ENCODE data around the gene LHX6. TPM values are rescaled to one million over a fixed set of nuclear protein-coding genes. Genes with fewer than 3 reads are reported as not detected.

LHX6 gene
- total and polyA plus RNA-seq, 9 donors: 3.7 to 6.9 (median 5.8) TPM

DNA sequence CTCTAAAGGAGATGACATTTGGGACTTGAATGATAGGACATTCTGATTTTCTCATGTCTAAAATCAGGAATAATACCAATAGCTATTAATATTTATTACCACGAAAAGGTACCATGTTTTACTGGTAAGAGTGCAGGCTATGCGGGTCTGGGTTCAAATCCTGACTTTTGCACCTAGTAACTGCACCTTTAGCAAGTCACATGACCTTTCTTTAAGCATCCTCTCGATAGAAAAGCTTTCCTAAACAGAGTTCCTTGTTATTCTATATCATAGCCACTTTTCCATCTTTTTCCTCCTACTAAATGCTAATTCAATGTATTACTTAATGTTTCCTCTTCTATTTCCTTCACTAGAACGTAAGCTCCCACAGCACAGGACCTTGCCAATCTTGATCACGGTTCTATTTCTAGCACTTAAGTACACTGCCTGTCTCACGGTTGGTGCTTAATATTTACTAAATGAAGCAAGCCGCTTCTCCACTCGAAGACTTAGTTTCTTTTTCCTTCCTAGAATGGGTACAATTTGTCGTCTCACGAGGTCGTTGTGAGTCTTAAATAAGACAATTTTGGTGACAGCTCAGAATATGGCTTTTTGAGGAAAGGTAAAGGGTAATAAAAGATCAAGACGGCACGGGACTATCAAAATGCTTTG, 35.1 kb upstream of the LHX6 start:
- WGBS (ENCODE audit: insufficient coverage): 11% methylated on average over 3 of the region's 13 CpGs
- H3K27ac ChIP-seq (ENCODE audit: low read length): peak overlapping the region; percentile 92
- H3K4me1 ChIP-seq (ENCODE audit: control insufficient read depth, insufficient read depth, low read length): peaks cover 16% of the 10 kb centered on the region
- peak; percentile 32 for DNase-seq
- peak overlapping the region; percentile 64 for H3K4me3 ChIP-seq (ENCODE audit: low read length)
- peaks cover 22% of the 10 kb centered on the region for H3K36me3 ChIP-seq (ENCODE audit: control insufficient read depth, insufficient read depth, low read length)
- H3K27me3 ChIP-seq (ENCODE audit: control insufficient read depth, insufficient read depth, low read length): no peaks in the 10 kb centered on the region
- H3K9me3 ChIP-seq (replicated peaks; ENCODE audit: control insufficient read depth, low read depth, low read length): no peaks in the 10 kb centered on the region

DNA sequence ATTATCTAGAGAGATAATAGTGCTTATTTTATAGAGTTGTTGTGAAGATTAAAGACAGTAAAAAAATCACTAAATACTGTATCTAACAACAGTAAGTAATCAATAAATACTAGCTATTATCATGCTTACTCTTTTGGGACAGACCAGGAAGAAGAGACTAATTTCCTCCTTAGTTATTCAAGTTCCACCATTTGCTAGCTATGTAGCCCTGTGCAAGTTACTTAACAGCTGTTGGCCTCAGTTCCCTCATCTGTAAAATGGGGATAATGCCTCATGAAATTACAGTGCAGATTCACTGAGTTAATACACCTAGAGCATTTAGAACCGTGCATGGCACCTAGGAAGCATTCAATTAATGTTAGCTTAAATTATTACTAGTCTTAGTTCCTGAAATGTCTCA, 33.3 kb upstream of the LHX6 start:
- peaks cover 16% of the 10 kb centered on the region for H3K4me1 ChIP-seq (ENCODE audit: control insufficient read depth, insufficient read depth, low read length)
- no peak for DNase-seq
- H3K36me3 ChIP-seq (ENCODE audit: control insufficient read depth, insufficient read depth, low read length): peaks cover 28% of the 10 kb centered on the region
- H3K4me3 ChIP-seq (ENCODE audit: low read length): no peak overlapping the region
- WGBS (ENCODE audit: insufficient coverage): no CpG with 5 or more reads among the region's 1 CpG
- no peaks in the 10 kb centered on the region for H3K9me3 ChIP-seq (replicated peaks; ENCODE audit: control insufficient read depth, low read depth, low read length)
- no peaks in the 10 kb centered on the region for H3K27me3 ChIP-seq (ENCODE audit: control insufficient read depth, insufficient read depth, low read length)
- no peak overlapping the region for H3K27ac ChIP-seq (ENCODE audit: low read length)

DNA sequence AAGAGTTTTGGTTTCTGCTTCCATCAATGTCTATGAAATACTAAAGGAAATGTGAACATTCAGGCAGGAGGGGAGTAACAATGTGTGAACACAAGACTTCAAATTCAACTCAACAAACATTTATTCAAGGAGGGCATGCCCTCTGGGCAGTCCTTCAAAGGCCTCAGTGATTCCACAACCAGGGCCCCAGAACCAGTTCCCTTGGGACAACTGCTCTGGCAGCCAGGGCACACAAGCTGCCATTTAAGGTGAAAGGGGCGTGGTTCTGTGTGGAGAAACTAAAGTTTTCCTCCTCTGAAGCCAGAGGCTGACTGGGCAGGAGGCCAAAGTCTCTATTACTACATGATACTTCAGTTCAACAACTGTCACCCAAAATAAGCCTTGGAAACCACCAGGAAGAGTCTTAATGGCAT, 32.7 kb upstream of the LHX6 start:
- WGBS (ENCODE audit: insufficient coverage): no CpG with 5 or more reads among the region's 1 CpG
- Histone ChIP-seq H3K27ac (ENCODE audit: low read length) (no peak overlapping the region), H3K4me3 (ENCODE audit: low read length) (no peak overlapping the region), H3K4me1 (ENCODE audit: control insufficient read depth, insufficient read depth, low read length) (peaks cover 16% of the 10 kb centered on the region), H3K9me3 (replicated peaks; ENCODE audit: control insufficient read depth, low read depth, low read length) (no peaks in the 10 kb centered on the region), H3K27me3 (ENCODE audit: control insufficient read depth, insufficient read depth, low read length) (no peaks in the 10 kb centered on the region), H3K36me3 (ENCODE audit: control insufficient read depth, insufficient read depth, low read length) (peaks cover 28% of the 10 kb centered on the region)
- peak; percentile 25 for DNase-seq

DNA sequence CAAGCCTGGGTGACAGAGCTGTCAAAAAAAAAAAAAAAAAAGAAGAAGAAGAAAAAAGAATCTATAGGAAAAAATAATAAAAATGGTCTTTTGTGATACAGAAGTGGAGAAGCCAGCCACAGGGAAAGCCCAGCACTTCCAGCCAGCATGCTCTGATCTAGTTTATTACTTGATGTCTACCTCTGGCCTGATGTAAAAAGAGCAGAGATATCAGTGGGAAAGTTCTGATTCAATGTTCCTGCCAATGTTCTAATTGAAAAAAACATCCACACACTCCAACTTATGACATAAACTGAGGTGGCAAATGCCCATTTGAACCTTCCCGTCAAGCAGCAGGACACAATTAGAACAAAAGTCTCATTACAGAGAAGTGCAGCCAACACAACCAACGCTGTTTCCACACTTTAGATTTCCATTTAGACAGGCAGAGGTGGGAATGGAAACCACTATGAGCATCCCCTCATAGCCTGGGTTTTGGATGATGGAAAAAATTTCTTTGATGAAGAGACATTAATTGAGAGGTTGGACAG, 30.2 kb upstream of the LHX6 start:
- peaks cover 37% of the 10 kb centered on the region for H3K36me3 ChIP-seq (ENCODE audit: control insufficient read depth, insufficient read depth, low read length)
- no peaks in the 10 kb centered on the region for H3K9me3 ChIP-seq (replicated peaks; ENCODE audit: control insufficient read depth, low read depth, low read length)
- H3K27ac ChIP-seq (ENCODE audit: low read length): no peak overlapping the region
- no peak for DNase-seq
- WGBS (ENCODE audit: insufficient coverage): no CpG with 5 or more reads among the region's 2 CpGs
- H3K4me1 ChIP-seq (ENCODE audit: control insufficient read depth, insufficient read depth, low read length): peaks cover 13% of the 10 kb centered on the region
- H3K27me3 ChIP-seq (ENCODE audit: control insufficient read depth, insufficient read depth, low read length): no peaks in the 10 kb centered on the region
- H3K4me3 ChIP-seq (ENCODE audit: low read length): no peak overlapping the region

DNA sequence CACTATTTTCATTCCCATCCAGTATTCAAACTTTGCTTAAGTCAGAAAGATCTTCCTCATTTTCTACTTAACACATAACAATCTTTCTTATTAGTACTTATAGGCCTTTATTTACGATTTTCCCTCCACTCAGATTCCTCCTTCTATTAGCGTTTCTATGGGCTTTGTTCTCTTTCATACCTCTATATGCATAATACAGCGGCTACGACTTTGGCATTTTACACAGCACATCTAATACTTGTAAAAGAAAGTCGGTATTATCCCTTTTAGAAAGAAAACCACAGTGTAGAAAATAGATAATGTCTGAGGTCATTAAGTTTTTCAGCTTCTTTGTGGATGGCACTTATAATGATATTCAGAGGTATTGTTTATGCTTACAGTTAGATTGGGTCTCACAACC, 27.4 kb upstream of the LHX6 start:
- H3K4me3 ChIP-seq (ENCODE audit: low read length): no peak overlapping the region
- no peaks in the 10 kb centered on the region for H3K27me3 ChIP-seq (ENCODE audit: control insufficient read depth, insufficient read depth, low read length)

DNA sequence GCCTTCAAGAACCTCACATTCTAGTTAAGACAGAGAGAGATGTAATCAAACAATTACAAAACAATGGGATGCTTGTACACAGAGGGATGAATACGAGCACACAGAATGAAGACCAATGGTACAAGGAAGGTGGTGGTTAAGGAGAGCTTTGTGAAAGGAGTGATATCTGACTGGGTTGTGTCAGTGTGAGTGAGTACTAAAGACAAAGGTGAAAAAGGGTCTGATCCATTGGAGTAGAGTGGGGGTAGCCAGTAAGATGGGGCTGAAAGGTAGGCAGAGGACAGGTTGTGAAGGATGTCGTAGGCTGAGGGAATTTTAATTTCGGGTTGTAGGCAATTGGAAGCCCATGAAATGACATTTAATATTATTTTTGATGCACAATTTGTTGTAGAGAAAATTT, 26.0 kb upstream of the LHX6 start:
- Histone ChIP-seq H3K4me3 (ENCODE audit: low read length) (no peak overlapping the region), H3K36me3 (ENCODE audit: control insufficient read depth, insufficient read depth, low read length) (peaks cover 34% of the 10 kb centered on the region), H3K27ac (ENCODE audit: low read length) (no peak overlapping the region), H3K27me3 (ENCODE audit: control insufficient read depth, insufficient read depth, low read length) (no peaks in the 10 kb centered on the region), H3K9me3 (replicated peaks; ENCODE audit: control insufficient read depth, low read depth, low read length) (no peaks in the 10 kb centered on the region), H3K4me1 (ENCODE audit: control insufficient read depth, insufficient read depth, low read length) (no peaks in the 10 kb centered on the region)
- DNase-seq: no peak
- WGBS (ENCODE audit: insufficient coverage): 67% methylated on average over 1 of the region's 3 CpGs

More for the DNA sequence above, 27.4 kb upstream of the LHX6 start:
- whole genome bisulfite sequencing (ENCODE audit: insufficient coverage): 82% methylated on average over 2 of the region's 5 CpGs
- Histone ChIP-seq H3K36me3 (ENCODE audit: control insufficient read depth, insufficient read depth, low read length) (peaks cover 42% of the 10 kb centered on the region), H3K4me1 (ENCODE audit: control insufficient read depth, insufficient read depth, low read length) (no peaks in the 10 kb centered on the region), H3K9me3 (replicated peaks; ENCODE audit: control insufficient read depth, low read depth, low read length) (no peaks in the 10 kb centered on the region), H3K27ac (ENCODE audit: low read length) (no peak overlapping the region)
- no peak for DNase-seq

DNA sequence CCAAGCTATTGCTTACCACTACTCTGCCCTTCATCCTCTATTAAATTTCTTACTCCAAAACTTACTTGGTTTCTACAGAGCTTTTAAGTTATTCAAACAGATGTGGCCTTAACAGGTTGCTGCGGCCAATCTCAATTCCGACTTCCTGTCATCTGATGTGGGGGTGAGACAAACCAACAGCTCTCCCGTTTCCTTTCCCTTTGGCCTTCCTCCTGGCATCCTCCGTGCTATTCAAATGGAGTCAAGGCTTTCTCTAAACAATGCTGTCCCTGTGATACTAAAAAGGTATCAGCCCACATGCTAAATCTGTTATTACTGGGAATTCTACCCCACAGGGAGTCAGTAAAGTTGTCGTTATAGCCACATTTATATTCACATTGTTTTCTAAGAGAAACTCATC, 24.0 kb upstream of the LHX6 start:
- peak; percentile 50 for DNase-seq
- Histone ChIP-seq H3K27ac (ENCODE audit: low read length) (peak overlapping the region; percentile 71), H3K36me3 (ENCODE audit: control insufficient read depth, insufficient read depth, low read length) (peaks cover 42% of the 10 kb centered on the region), H3K27me3 (ENCODE audit: control insufficient read depth, insufficient read depth, low read length) (no peaks in the 10 kb centered on the region), H3K9me3 (replicated peaks; ENCODE audit: control insufficient read depth, low read depth, low read length) (no peaks in the 10 kb centered on the region), H3K4me1 (ENCODE audit: control insufficient read depth, insufficient read depth, low read length) (no peaks in the 10 kb centered on the region), H3K4me3 (ENCODE audit: low read length) (no peak overlapping the region)
- no CpG with 5 or more reads among the region's 5 CpGs for WGBS (ENCODE audit: insufficient coverage)

DNA sequence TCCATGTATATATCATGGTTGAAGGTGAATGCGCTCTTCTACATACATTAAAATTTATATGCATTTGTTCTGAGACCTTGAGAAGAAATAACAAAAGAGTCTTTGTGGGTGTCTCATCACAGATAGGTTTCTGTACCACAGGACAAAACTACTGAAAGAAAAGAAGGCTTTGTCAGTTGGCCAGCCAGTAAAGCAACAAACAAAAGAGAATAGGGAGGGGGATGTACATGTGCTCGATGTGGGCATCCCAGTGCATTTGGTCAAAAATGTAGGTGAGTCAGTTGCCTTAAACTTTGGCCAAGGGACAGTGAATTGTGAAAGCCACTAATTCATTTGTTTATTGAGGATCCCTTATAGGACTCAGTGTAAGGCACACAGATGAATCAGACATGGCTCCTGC, 22.6 kb upstream of the LHX6 start:
- Histone ChIP-seq H3K27ac (ENCODE audit: low read length) (no peak overlapping the region), H3K4me3 (ENCODE audit: low read length) (no peak overlapping the region), H3K36me3 (ENCODE audit: control insufficient read depth, insufficient read depth, low read length) (peaks cover 52% of the 10 kb centered on the region), H3K4me1 (ENCODE audit: control insufficient read depth, insufficient read depth, low read length) (no peaks in the 10 kb centered on the region), H3K9me3 (replicated peaks; ENCODE audit: control insufficient read depth, low read depth, low read length) (no peaks in the 10 kb centered on the region), H3K27me3 (ENCODE audit: control insufficient read depth, insufficient read depth, low read length) (no peaks in the 10 kb centered on the region)
- no peak for DNase-seq
- 100% methylated on average over 1 of the region's 2 CpGs for WGBS (ENCODE audit: insufficient coverage)

DNA sequence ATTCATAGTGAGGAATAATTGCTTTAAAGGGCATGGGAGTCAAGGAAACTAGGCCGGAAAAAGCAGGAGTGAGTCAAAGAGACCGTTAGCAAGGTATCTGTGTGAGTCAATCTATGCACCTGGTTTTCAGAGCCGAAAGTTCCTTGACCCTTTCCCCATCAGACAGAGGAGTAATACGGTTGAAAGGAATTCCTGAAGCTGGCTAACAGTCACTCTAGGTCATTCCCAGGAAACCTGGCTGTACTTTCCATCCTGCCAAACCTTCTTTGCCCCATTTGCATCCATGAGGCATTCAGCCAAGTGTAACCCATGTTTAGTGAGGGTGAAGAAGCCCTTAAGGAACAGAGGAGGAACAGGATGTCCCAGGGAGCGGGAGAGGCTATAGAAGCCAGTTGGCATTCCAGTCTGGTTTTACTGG, 19.7 kb upstream of the LHX6 start:
- H3K4me1 ChIP-seq (ENCODE audit: control insufficient read depth, insufficient read depth, low read length): no peaks in the 10 kb centered on the region
- H3K9me3 ChIP-seq (replicated peaks; ENCODE audit: control insufficient read depth, low read depth, low read length): no peaks in the 10 kb centered on the region
- no peaks in the 10 kb centered on the region for H3K27me3 ChIP-seq (ENCODE audit: control insufficient read depth, insufficient read depth, low read length)
- no peak overlapping the region for H3K4me3 ChIP-seq (ENCODE audit: low read length)
- no peak for DNase-seq
- H3K36me3 ChIP-seq (ENCODE audit: control insufficient read depth, insufficient read depth, low read length): peaks cover 57% of the 10 kb centered on the region
- no peak overlapping the region for H3K27ac ChIP-seq (ENCODE audit: low read length)
- WGBS (ENCODE audit: insufficient coverage): 100% methylated on average over 1 of the region's 5 CpGs

DNA sequence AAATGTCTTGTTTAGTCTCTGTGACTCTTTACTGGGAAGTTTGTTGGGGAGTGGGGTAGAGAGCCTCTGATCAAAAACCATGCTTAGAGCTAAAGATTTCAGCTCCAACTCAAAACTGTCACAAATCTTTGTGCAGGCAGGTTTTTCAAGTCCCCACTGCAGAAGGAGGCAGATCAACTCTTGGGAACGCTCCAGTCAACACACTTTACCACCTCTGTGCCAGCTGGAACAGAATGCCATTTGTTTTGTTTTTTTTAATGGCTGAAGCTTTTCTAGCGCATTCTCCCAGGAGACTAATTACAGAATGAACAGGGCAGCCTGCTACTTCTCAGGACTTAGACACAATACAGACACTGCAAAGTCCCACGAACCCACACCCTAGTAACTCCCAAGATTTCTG, 17.9 kb upstream of the LHX6 start:
- Histone ChIP-seq H3K27me3 (ENCODE audit: control insufficient read depth, insufficient read depth, low read length) (no peaks in the 10 kb centered on the region), H3K27ac (ENCODE audit: low read length) (no peak overlapping the region), H3K36me3 (ENCODE audit: control insufficient read depth, insufficient read depth, low read length) (peaks cover 58% of the 10 kb centered on the region), H3K9me3 (replicated peaks; ENCODE audit: control insufficient read depth, low read depth, low read length) (no peaks in the 10 kb centered on the region), H3K4me3 (ENCODE audit: low read length) (no peak overlapping the region), H3K4me1 (ENCODE audit: control insufficient read depth, insufficient read depth, low read length) (no peaks in the 10 kb centered on the region)
- WGBS (ENCODE audit: insufficient coverage): no CpG with 5 or more reads among the region's 3 CpGs
- no peak for DNase-seq

DNA sequence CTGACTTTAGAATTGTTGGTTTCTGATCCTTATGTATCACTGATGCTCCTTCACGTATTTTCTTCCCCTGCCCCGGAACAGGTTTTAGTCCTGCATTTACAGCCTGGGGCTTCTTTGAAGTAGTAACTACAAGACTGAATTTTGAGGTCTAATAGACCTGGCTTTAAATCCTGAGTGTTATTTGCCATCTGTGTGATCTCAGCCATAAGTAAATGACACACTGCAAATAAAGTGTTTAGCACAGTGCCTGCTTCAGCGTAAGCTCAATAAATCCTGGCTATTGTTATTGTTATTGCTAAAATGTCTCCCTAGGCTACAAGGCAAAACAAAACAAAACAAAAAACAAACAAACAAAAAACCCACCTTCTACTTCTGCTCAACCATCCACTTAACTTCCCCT, 15.6 kb upstream of the LHX6 start:
- no peaks in the 10 kb centered on the region for H3K4me1 ChIP-seq (ENCODE audit: control insufficient read depth, insufficient read depth, low read length)

More for the DNA sequence above, 15.6 kb upstream of the LHX6 start:
- DNase-seq: no peak
- WGBS (ENCODE audit: insufficient coverage): 70% methylated on average over 3 of the region's 3 CpGs
- H3K36me3 ChIP-seq (ENCODE audit: control insufficient read depth, insufficient read depth, low read length): peaks cover 54% of the 10 kb centered on the region
- no peaks in the 10 kb centered on the region for H3K9me3 ChIP-seq (replicated peaks; ENCODE audit: control insufficient read depth, low read depth, low read length)
- H3K4me3 ChIP-seq (ENCODE audit: low read length): no peak overlapping the region
- H3K27ac ChIP-seq (ENCODE audit: low read length): no peak overlapping the region
- H3K27me3 ChIP-seq (ENCODE audit: control insufficient read depth, insufficient read depth, low read length): no peaks in the 10 kb centered on the region
